GM06990 (cell line): Measurements from ENCODE around the gene SMAD9.

Experiments
- DNase-seq: peaks from one replicate; pipeline ENCODE4 v3.0.0-alpha.2; 2011; ENCODE audit not compliant: insufficient read length; ENCODE audit errors: extremely low read depth
- H3K27me3 ChIP-seq: replicated peaks from 2 replicates; pipeline ENCODE4 v1.6.0; 2011; ENCODE audit warnings: low read length; ENCODE audit not compliant: control insufficient read depth, insufficient read depth
- H3K36me3 ChIP-seq: 2 replicates; pipeline ENCODE4 v1.5.1; 2011; ENCODE audit warnings: low read length; ENCODE audit not compliant: control insufficient read depth, insufficient read depth
- H3K4me3 ChIP-seq: replicated peaks from 2 replicates; pipeline ENCODE4 v1.5.1; 2011; ENCODE audit warnings: low read depth, mild to moderate bottlenecking, control low read depth, low read length
- TF ChIP-seq, protein P1 (sequence below): IDR thresholded peaks from 2 replicates; pipeline ENCODE4 v1.5.1; 2011; ENCODE audit warnings: low read length, control low read depth, mild to moderate bottlenecking, inconsistent platforms; ENCODE audit not compliant: insufficient read depth, poor library complexity, severe bottlenecking

Gene SMAD9

DNA sequence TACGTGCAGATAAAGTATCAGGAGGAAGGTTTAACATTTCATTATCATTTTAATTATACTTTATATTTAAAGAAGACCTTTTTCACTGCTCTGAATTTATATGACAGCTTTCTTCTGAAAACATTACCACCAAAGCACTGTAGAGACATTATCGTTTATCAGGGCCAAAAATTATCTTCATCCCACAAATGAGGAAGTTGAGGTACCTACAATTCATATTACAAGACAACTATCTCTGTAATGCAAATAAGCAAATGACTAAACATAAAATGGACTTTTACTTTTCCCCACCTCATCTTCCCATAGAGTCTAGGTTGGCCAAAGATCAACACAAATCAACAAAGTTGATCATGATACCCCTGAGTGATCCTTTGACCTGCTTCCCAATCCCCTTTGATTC, 30.9 kb upstream of the SMAD9 start:
- no peaks in the 10 kb centered on the region for H3K27me3 ChIP-seq
- H3K4me3 ChIP-seq = no peak overlapping the region
- DNase-seq = no peak
- peaks cover 5% of the 10 kb centered on the region for H3K36me3 ChIP-seq
- TF ChIP-seq, protein P1, sequence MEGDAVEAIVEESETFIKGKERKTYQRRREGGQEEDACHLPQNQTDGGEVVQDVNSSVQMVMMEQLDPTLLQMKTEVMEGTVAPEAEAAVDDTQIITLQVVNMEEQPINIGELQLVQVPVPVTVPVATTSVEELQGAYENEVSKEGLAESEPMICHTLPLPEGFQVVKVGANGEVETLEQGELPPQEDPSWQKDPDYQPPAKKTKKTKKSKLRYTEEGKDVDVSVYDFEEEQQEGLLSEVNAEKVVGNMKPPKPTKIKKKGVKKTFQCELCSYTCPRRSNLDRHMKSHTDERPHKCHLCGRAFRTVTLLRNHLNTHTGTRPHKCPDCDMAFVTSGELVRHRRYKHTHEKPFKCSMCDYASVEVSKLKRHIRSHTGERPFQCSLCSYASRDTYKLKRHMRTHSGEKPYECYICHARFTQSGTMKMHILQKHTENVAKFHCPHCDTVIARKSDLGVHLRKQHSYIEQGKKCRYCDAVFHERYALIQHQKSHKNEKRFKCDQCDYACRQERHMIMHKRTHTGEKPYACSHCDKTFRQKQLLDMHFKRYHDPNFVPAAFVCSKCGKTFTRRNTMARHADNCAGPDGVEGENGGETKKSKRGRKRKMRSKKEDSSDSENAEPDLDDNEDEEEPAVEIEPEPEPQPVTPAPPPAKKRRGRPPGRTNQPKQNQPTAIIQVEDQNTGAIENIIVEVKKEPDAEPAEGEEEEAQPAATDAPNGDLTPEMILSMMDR = no peak

DNA sequence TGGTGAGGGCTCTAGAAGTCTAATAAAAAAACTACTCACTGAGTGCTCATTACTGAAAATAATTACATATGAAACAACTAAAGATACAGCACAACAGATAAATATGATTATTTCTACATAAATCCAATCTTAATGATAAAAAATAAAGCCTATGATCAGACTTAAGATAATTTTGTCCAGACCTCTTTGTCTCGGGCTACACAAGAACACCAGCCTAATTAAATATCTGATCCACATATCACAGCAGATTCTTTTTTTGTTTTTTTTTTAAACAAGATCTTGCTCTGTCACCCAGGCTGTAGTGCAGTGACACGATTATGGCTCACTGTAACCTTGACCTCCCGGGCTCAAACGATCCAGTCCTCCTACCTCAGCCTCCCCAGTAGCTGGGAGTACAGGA, 30.3 kb upstream of the SMAD9 start:
- Histone ChIP-seq H3K27me3 (no peaks in the 10 kb centered on the region), H3K36me3 (peaks cover 5% of the 10 kb centered on the region), H3K4me3 (no peak overlapping the region)
- no peak for DNase-seq
- TF ChIP-seq, protein P1 = no peak

DNA sequence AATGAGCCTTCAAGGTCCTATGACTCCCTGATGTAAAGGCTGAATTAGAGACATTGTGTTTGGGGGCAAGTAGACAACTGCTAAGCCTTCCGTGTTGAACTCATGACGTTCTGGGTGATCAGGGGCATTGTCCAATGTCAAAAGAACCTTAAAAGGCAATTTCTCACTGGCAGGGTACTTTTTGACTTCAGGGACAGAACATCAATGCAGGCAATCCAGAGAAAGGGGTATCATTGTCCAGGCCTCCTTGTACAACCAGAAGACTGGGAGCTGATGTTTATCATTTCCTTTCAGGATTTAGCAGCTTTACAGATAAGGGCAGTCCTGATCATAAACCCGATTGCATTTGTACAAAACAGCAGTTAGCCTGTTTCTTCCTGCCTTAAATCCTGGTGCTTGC, 25.0 kb upstream of the SMAD9 start:
- TF ChIP-seq, protein P1 = no peak
- no peaks in the 10 kb centered on the region for H3K27me3 ChIP-seq
- no peak for DNase-seq
- H3K4me3 ChIP-seq = no peak overlapping the region
- no peaks in the 10 kb centered on the region for H3K36me3 ChIP-seq

DNA sequence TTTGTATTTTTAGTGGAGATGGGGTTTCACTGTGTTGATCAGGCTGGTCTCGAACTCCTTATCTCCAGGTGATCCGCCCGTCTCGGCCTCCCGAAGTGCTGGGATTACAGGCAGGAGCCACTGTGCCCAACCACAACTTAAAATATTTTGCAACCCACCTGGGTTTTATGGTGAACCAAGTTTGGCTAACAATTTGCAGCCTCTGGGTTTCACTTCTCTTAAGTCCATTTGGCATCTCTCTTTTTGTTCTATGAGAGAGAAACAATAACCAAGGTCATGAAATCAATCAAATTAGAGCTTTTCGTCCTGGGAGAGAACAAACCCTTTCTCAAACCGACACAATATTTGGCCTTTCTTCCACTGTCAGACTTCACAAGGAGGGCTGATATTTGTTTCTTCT, 5.6 kb upstream of the SMAD9 start:
- TF ChIP-seq, protein P1 = no peak

DNA sequence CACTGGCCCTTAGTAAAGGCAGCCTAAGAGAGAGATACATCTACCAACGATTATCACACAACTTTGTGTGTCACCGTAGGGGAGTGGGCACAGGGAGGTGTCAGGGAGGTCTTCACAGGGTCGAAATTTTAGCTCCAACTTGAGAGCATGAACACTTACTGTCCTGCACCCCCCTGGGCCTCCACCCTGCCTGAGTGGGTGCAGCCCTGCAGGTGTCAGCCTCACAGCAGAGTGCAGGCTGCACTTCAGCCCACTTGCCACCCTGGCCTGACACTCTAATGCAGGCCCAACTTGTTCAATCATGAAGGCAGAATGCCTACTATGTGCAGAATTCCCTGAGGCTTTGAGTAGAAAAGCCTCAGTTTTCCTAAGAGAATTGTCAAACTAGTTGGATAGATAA, 4.0 kb upstream of the SMAD9 start:
- TF ChIP-seq, protein P1 = no peak
- Histone ChIP-seq H3K36me3 (no peaks in the 10 kb centered on the region), H3K27me3 (peaks cover 2% of the 10 kb centered on the region; the same call in 1 of the 2 replicates), H3K4me3 (no peak overlapping the region)
- DNase-seq = no peak

More for the DNA sequence above, 5.6 kb upstream of the SMAD9 start:
- Histone ChIP-seq H3K36me3 (no peaks in the 10 kb centered on the region), H3K4me3 (no peak overlapping the region), H3K27me3 (peaks cover 2% of the 10 kb centered on the region; the same call in 1 of the 2 replicates)
- DNase-seq = no peak
